Measurements from ENCODE around the gene COL5A1. TPM values are rescaled to one million over a fixed set of nuclear protein-coding genes. Genes with fewer than 3 reads are reported as not detected.
"Not testable (repeated sequence)": the region's sequence is repeated elsewhere in the genome, so short reads cannot be mapped to it uniquely, and the experiment has no call there.

The COL5A1 gene
- total RNA-seq, 1 donor from 2014 or later = 87.7 TPM

- Histone ChIP-seq H3K4me3 (ENCODE audit: low read depth, low read length) (no peak overlapping the region), H3K36me3 (ENCODE audit: control insufficient read depth, insufficient read depth, low read length) (no peaks in the 10 kb centered on the region), H3K27me3 (ENCODE audit: control insufficient read depth, insufficient read depth, low read length) (no peaks in the 10 kb centered on the region)
- TF ChIP-seq CTCF (IDR thresholded peaks at IDR 0.05; ENCODE audit: insufficient read depth, low read length, poor library complexity, severe bottlenecking) = no peak
- no peak for DNase-seq (ENCODE audit: low read depth)
These were observed 59.2 kb downstream of the COL5A1 start for GRCh38 chr9:134700636-134701350.

- no peaks in the 10 kb centered on the region for H3K27me3 ChIP-seq (ENCODE audit: control insufficient read depth, insufficient read depth, low read length)
- TF ChIP-seq CTCF (IDR thresholded peaks at IDR 0.05; ENCODE audit: insufficient read depth, low read length, poor library complexity, severe bottlenecking) = no peak
- no peak overlapping the region for H3K4me3 ChIP-seq (ENCODE audit: low read depth, low read length)
- H3K36me3 ChIP-seq (ENCODE audit: control insufficient read depth, insufficient read depth, low read length) = no peaks in the 10 kb centered on the region
- DNase-seq (ENCODE audit: low read depth) = no peak
These were observed 60.1 kb downstream of the COL5A1 start for GRCh38 chr9:134701581-134702259.

- TF ChIP-seq CTCF (IDR thresholded peaks at IDR 0.05; ENCODE audit: insufficient read depth, low read length, poor library complexity, severe bottlenecking) = no peak
- no peaks in the 10 kb centered on the region for H3K36me3 ChIP-seq (ENCODE audit: control insufficient read depth, insufficient read depth, low read length)
- DNase-seq (ENCODE audit: low read depth) = no peak
- no peak overlapping the region for H3K4me3 ChIP-seq (ENCODE audit: low read depth, low read length)
- no peaks in the 10 kb centered on the region for H3K27me3 ChIP-seq (ENCODE audit: control insufficient read depth, insufficient read depth, low read length)
These were observed 60.7 kb downstream of the COL5A1 start for GRCh38 chr9:134702291-134702690.

GRCh38 chr9:134703730-134704114 lies 62.1 kb downstream of the COL5A1 start:
- H3K4me3 ChIP-seq (ENCODE audit: low read depth, low read length); DNase-seq (ENCODE audit: low read depth); H3K27me3 ChIP-seq (ENCODE audit: control insufficient read depth, insufficient read depth, low read length); H3K36me3 ChIP-seq (ENCODE audit: control insufficient read depth, insufficient read depth, low read length): not testable (repeated sequence)

GRCh38 chr9:134704498-134704897 lies 62.9 kb downstream of the COL5A1 start:
- TF ChIP-seq CTCF (IDR thresholded peaks at IDR 0.05; ENCODE audit: insufficient read depth, low read length, poor library complexity, severe bottlenecking) = no peak
- H3K36me3 ChIP-seq (ENCODE audit: control insufficient read depth, insufficient read depth, low read length) = no peaks in the 10 kb centered on the region
- no peaks in the 10 kb centered on the region for H3K27me3 ChIP-seq (ENCODE audit: control insufficient read depth, insufficient read depth, low read length)
- no peak overlapping the region for H3K4me3 ChIP-seq (ENCODE audit: low read depth, low read length)
- no peak for DNase-seq (ENCODE audit: low read depth)

GRCh38 chr9:134705786-134706185 lies 64.2 kb downstream of the COL5A1 start:
- DNase-seq (ENCODE audit: low read depth) = no peak
- TF ChIP-seq CTCF (IDR thresholded peaks at IDR 0.05; ENCODE audit: insufficient read depth, low read length, poor library complexity, severe bottlenecking) = no peak
- Histone ChIP-seq H3K4me3 (ENCODE audit: low read depth, low read length) (no peak overlapping the region), H3K36me3 (ENCODE audit: control insufficient read depth, insufficient read depth, low read length) (no peaks in the 10 kb centered on the region), H3K27me3 (ENCODE audit: control insufficient read depth, insufficient read depth, low read length) (no peaks in the 10 kb centered on the region)

All from kidney epithelial cell (primary cell).